22Rv1 (cell line): ENCODE data around the gene PRDM1.

Experiments used
- CTCF ChIP-seq: fragments of 450-650 bp; IDR thresholded peaks from 2 replicates; pipeline ENCODE4 v1.5.1; 2017; ENCODE audit warnings: mild to moderate bottlenecking
- ZFX ChIP-seq: fragments of 450-650 bp; IDR thresholded peaks from 2 replicates; pipeline ENCODE4 v1.6.1; 2017; ENCODE audit warnings: antibody characterized with exemption, borderline replicate concordance

GRCh38 chr6:106124437-106125430 lies 38.6 kb downstream of the PRDM1 start:
- no peak for TF ChIP-seq CTCF
- TF ChIP-seq ZFX, result no peak
